ENCODE data around the gene ESF1.
A peak's percentile ranks its signal among the peaks of the same experiment; 100 is the strongest.

Gene ESF1

GRCh38 chr20:13784893-13785715, at the start of gene ESF1, which contains the start of gene NDUFAF5:
ESF1 (minus strand) TSS chr20:13784919; CDS start chr20:13783140, 1,779 bp downstream.
NDUFAF5 (plus strand) TSS chr20:13785028; CDS start chr20:13785069, 41 bp downstream.
- DNase-seq = peak; percentile 90

GRCh38 chr20:13831476-13831875, 46.8 kb upstream of the ESF1 start:
- no peak for DNase-seq

GRCh38 chr20:13825465-13825864, 40.7 kb upstream of the ESF1 start:
- DNase-seq = no peak

- DNase-seq = no peak
These were observed 39.7 kb upstream of the ESF1 start for GRCh38 chr20:13824459-13824858.

- no peak for DNase-seq
These were observed 37.7 kb upstream of the ESF1 start for GRCh38 chr20:13822459-13822858.

GRCh38 chr20:13821876-13822275, 37.2 kb upstream of the ESF1 start:
- no peak for DNase-seq

GRCh38 chr20:13819885-13820645, 35.3 kb upstream of the ESF1 start:
- no peak for DNase-seq

GRCh38 chr20:13817342-13817741, 32.6 kb upstream of the ESF1 start:
- DNase-seq = no peak

GRCh38 chr20:13816757-13817156, 32.0 kb upstream of the ESF1 start:
- DNase-seq = no peak

GRCh38 chr20:13814672-13815071, 30.0 kb upstream of the ESF1 start:
- no peak for DNase-seq

GRCh38 chr20:13813910-13814309, 29.2 kb upstream of the ESF1 start:
- no peak for DNase-seq

GRCh38 chr20:13810446-13810845, 25.7 kb upstream of the ESF1 start:
- DNase-seq = no peak

- no peak for DNase-seq
These were observed 25.1 kb upstream of the ESF1 start for GRCh38 chr20:13809855-13810254.

- DNase-seq = no peak
These were observed 24.7 kb upstream of the ESF1 start for GRCh38 chr20:13809373-13809772.

- DNase-seq = no peak
These were observed 16.0 kb upstream of the ESF1 start for GRCh38 chr20:13800728-13801134.

GRCh38 chr20:13799974-13800373, 15.3 kb upstream of the ESF1 start:
- DNase-seq = no peak

- DNase-seq = no peak
These were observed 14.3 kb upstream of the ESF1 start for GRCh38 chr20:13799040-13799439.

GRCh38 chr20:13794667-13795066, 9.9 kb upstream of the ESF1 start:
- DNase-seq = no peak

GRCh38 chr20:13793001-13793400, 8.3 kb upstream of the ESF1 start:
- DNase-seq = no peak

GRCh38 chr20:13791540-13792459, 7.1 kb upstream of the ESF1 start:
- DNase-seq = no peak

GRCh38 chr20:13790708-13791107, 6.0 kb upstream of the ESF1 start:
- DNase-seq = no peak

- peak; percentile 31 for DNase-seq
These were observed 3.6 kb upstream of the ESF1 start for GRCh38 chr20:13788167-13788834.
